Glutamatergic neuron (in vitro differentiated cells): ENCODE measurements around the gene ADAMTS17. TPM values are rescaled to one million over a fixed set of nuclear protein-coding genes. Genes with fewer than 3 reads are reported as not detected.
"Not testable (repeated sequence)": the region's sequence is repeated elsewhere in the genome, so short reads cannot be mapped to it uniquely, and the experiment has no call there.

Experiments
- DNase-seq: peaks from one replicate; pipeline ENCODE4 v3.0.0; 2022
- H3K27ac Mint-ChIP-seq: one replicate; pipeline ENCODE4 v1.8.0; 2020; ENCODE audit warnings: mild to moderate bottlenecking, mixed read lengths, inconsistent platforms; ENCODE audit not compliant: unreplicated experiment
- H3K27me3 Mint-ChIP-seq: one replicate; pipeline ENCODE4 v1.8.0; 2020; ENCODE audit warnings: mild to moderate bottlenecking, moderate library complexity, mixed read lengths, inconsistent platforms; ENCODE audit not compliant: unreplicated experiment
- H3K36me3 Mint-ChIP-seq: one replicate; pipeline ENCODE4 v1.8.0; 2020; ENCODE audit warnings: mild to moderate bottlenecking, mixed read lengths, inconsistent platforms; ENCODE audit not compliant: unreplicated experiment
- H3K4me1 Mint-ChIP-seq: one replicate; pipeline ENCODE4 v1.8.0; 2020; ENCODE audit warnings: mild to moderate bottlenecking, low read depth, mixed read lengths, inconsistent platforms; ENCODE audit not compliant: unreplicated experiment
- H3K4me3 Mint-ChIP-seq: one replicate; pipeline ENCODE4 v1.8.0; 2020; ENCODE audit warnings: mild to moderate bottlenecking, mixed read lengths, inconsistent platforms; ENCODE audit not compliant: unreplicated experiment
- H3K9me3 Mint-ChIP-seq: one replicate; pipeline ENCODE4 v1.8.0; 2020; ENCODE audit warnings: mild to moderate bottlenecking, moderate library complexity, mixed read lengths, inconsistent platforms; ENCODE audit not compliant: unreplicated experiment
- CTCF ChIP-seq: fragments of 200-600 bp; sonication (generic); IDR thresholded peaks from one replicate; pipeline ENCODE4 v1.5.0; 2021; ENCODE audit not compliant: partially characterized antibody, unreplicated experiment
- total RNA-seq: library from RNA; stranded (reverse); fragmentation: NEBNext Ultra II Directional; extraction: Animal tissue kit (Norgen Biotek cat#: 25700); gene quantifications from one replicate; pipeline ENCODE4 v1.2.1, GENCODE V29; 2021; ENCODE audit not compliant: unreplicated experiment

ADAMTS17 gene
- total RNA-seq, 1 donor from 2014 or later, result 6.8 TPM

GRCh38 chr15:99981839-99982658 is 359.7 kb downstream of the ADAMTS17 start:
- Mint-ChIP-seq H3K27me3 (peaks cover 3% of the 10 kb centered on the region), H3K4me1 (peaks cover 14% of the 10 kb centered on the region), H3K27ac (no peak overlapping the region), H3K36me3 (no peaks in the 10 kb centered on the region), H3K9me3 (peaks cover 2% of the 10 kb centered on the region), H3K4me3 (no peak overlapping the region)
- no peak for TF ChIP-seq CTCF
- no peak for DNase-seq

GRCh38 chr15:99981191-99981647 is 360.6 kb downstream of the ADAMTS17 start:
- Mint-ChIP-seq H3K27ac (no peak overlapping the region), H3K4me3 (peak overlapping the region; percentile 60), H3K36me3 (no peaks in the 10 kb centered on the region), H3K27me3 (no peaks in the 10 kb centered on the region), H3K9me3 (peaks cover 2% of the 10 kb centered on the region), H3K4me1 (peaks cover 14% of the 10 kb centered on the region)
- TF ChIP-seq CTCF, result no peak
- DNase-seq, result no peak

GRCh38 chr15:99980752-99981151 is 361.0 kb downstream of the ADAMTS17 start:
- peak overlapping the region; percentile 19 for H3K27ac Mint-ChIP-seq
- H3K9me3 Mint-ChIP-seq, result peaks cover 2% of the 10 kb centered on the region
- H3K4me3 Mint-ChIP-seq, result peak overlapping the region; percentile 60
- TF ChIP-seq CTCF, result no peak
- peaks cover 14% of the 10 kb centered on the region for H3K4me1 Mint-ChIP-seq
- DNase-seq, result no peak
- no peaks in the 10 kb centered on the region for H3K27me3 Mint-ChIP-seq
- no peaks in the 10 kb centered on the region for H3K36me3 Mint-ChIP-seq

- H3K27me3 Mint-ChIP-seq, H3K27ac Mint-ChIP-seq, DNase-seq, H3K36me3 Mint-ChIP-seq, H3K9me3 Mint-ChIP-seq, H3K4me3 Mint-ChIP-seq: not testable (repeated sequence)
- H3K4me1 Mint-ChIP-seq, result peaks cover 14% of the 10 kb centered on the region
These were observed 361.9 kb downstream of the ADAMTS17 start for GRCh38 chr15:99979886-99980285.

DNA sequence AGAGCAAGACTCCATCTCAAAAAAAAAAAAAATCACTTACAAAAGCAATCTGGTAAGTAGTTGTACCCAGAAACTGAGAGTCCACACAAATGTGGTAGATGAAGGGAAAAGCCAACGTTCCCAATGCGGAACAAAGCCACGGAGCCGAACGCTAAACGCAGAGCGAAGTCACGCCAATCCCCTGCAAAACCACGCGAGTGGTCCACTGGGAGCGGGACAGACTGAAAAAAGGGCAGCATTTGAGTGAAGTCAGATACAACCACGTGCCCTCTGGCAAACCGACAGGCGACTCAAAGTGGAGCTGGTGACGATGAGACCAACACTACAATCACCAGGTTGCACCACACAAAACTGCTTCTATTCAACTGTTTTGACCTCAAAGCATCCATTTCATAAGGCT is 362.4 kb downstream of the ADAMTS17 start:
- Mint-ChIP-seq H3K4me3 (no peak overlapping the region), H3K27me3 (no peaks in the 10 kb centered on the region), H3K27ac (no peak overlapping the region), H3K36me3 (no peaks in the 10 kb centered on the region), H3K9me3 (peaks cover 2% of the 10 kb centered on the region), H3K4me1 (peaks cover 14% of the 10 kb centered on the region)
- no peak for TF ChIP-seq CTCF
- no peak for DNase-seq
